ENCODE data around the gene ITIH1. TPM values are rescaled to one million over a fixed set of nuclear protein-coding genes. Genes with fewer than 3 reads are reported as not detected.

The ITIH1 gene
- total RNA-seq, 1 experiment from 2014 or later, result 0.47 TPM

DNA sequence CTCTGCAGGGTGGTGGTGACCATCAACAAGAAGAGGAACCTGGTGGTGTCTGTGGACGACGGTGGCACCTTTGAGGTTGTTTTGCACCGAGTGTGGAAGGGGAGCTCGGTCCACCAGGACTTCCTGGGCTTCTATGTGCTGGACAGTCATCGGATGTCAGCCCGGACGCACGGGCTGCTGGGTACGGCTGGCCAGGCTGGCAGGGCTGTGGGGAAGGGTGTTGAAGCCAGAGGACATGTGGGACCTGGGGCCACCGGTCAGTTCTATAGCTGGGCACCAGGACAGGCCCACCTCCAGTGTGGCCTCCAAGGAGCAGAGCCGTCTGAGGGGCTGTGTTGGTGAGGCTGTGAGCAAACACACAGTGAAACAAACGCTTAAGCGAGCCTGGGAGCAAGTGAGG is 13.3 kb downstream of the ITIH1 start:
- no peak overlapping the region for H3K4me3 Mint-ChIP-seq (ENCODE audit: low read depth, unreplicated experiment)
- TF ChIP-seq, protein P1, sequence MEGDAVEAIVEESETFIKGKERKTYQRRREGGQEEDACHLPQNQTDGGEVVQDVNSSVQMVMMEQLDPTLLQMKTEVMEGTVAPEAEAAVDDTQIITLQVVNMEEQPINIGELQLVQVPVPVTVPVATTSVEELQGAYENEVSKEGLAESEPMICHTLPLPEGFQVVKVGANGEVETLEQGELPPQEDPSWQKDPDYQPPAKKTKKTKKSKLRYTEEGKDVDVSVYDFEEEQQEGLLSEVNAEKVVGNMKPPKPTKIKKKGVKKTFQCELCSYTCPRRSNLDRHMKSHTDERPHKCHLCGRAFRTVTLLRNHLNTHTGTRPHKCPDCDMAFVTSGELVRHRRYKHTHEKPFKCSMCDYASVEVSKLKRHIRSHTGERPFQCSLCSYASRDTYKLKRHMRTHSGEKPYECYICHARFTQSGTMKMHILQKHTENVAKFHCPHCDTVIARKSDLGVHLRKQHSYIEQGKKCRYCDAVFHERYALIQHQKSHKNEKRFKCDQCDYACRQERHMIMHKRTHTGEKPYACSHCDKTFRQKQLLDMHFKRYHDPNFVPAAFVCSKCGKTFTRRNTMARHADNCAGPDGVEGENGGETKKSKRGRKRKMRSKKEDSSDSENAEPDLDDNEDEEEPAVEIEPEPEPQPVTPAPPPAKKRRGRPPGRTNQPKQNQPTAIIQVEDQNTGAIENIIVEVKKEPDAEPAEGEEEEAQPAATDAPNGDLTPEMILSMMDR (IDR thresholded peaks at IDR 0.05; ENCODE audit: unreplicated experiment), result no peak
- H3K4me1 Mint-ChIP-seq (ENCODE audit: low read depth, unreplicated experiment), result no peaks in the 10 kb centered on the region
- no TSS peak for BruUV-seq (replicated peaks)
- H3K36me3 Mint-ChIP-seq (ENCODE audit: insufficient read depth, unreplicated experiment), result no peaks in the 10 kb centered on the region
- H3K27ac Mint-ChIP-seq (ENCODE audit: unreplicated experiment), result no peak overlapping the region
- CTCF ChIA-PET, result no interaction called here
- peaks cover 75% of the 10 kb centered on the region for H3K27me3 Mint-ChIP-seq (ENCODE audit: unreplicated experiment)
- H3K9me3 Mint-ChIP-seq (ENCODE audit: low read depth, unreplicated experiment), result no peaks in the 10 kb centered on the region
- intact Hi-C loops (cut with micrococcal nuclease; ENCODE audit: unreplicated experiment), result no loop called here
- no peak for DNase-seq

DNA sequence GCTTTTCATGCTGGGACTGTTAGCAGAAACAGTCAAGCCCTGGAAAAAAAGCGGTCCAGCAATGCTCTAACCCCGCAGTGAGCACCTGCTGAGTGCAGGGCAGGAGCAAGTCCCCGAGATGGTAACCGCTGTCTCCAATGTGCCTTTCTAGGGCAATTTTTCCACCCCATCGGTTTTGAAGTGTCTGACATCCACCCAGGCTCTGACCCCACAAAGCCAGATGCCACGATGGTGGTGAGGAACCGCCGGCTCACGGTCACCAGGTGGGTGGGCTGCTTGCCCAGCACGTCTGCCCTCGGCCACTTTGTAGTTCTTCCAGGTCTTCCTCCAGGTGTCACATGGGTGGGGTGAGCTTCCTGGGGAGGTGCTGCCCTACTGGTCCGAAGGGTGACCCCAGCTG is 14.0 kb downstream of the ITIH1 start:
- no peak for DNase-seq
- TF ChIP-seq, protein P1 (IDR thresholded peaks at IDR 0.05; ENCODE audit: unreplicated experiment), result no peak
- BruUV-seq (replicated peaks), result no TSS peak
- Mint-ChIP-seq H3K4me1 (ENCODE audit: low read depth, unreplicated experiment) (no peaks in the 10 kb centered on the region), H3K36me3 (ENCODE audit: insufficient read depth, unreplicated experiment) (no peaks in the 10 kb centered on the region), H3K9me3 (ENCODE audit: low read depth, unreplicated experiment) (no peaks in the 10 kb centered on the region), H3K4me3 (ENCODE audit: low read depth, unreplicated experiment) (no peak overlapping the region), H3K27me3 (ENCODE audit: unreplicated experiment) (peaks cover 73% of the 10 kb centered on the region), H3K27ac (ENCODE audit: unreplicated experiment) (no peak overlapping the region)
- intact Hi-C loops (cut with micrococcal nuclease; ENCODE audit: unreplicated experiment), result no loop called here
- CTCF ChIA-PET, result no interaction called here

DNA sequence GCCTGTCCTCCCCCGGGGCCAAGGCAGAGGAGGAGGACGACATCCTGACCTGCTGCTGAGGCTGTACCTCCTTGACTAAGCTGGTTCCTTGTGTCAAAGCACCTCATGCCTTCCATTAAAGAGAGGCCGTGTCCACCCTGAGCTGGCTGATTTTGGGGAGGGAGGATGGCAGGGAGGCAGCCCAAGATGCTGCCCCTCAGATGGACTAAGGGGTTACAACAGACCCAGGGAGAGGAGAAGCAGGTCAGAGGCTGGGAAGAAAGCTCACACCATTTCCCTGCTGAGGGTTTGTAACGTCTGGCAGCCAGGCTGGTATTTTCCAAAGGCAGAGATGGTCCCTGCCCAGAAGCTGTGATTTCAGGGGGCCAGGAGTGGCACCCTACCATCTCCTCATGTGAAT is 14.5 kb downstream of the ITIH1 start:
- Mint-ChIP-seq H3K36me3 (ENCODE audit: insufficient read depth, unreplicated experiment) (no peaks in the 10 kb centered on the region), H3K27ac (ENCODE audit: unreplicated experiment) (no peak overlapping the region), H3K4me3 (ENCODE audit: low read depth, unreplicated experiment) (no peak overlapping the region), H3K4me1 (ENCODE audit: low read depth, unreplicated experiment) (no peaks in the 10 kb centered on the region), H3K27me3 (ENCODE audit: unreplicated experiment) (peaks cover 67% of the 10 kb centered on the region), H3K9me3 (ENCODE audit: low read depth, unreplicated experiment) (no peaks in the 10 kb centered on the region)
- no TSS peak for BruUV-seq (replicated peaks)
- DNase-seq, result no peak
- intact Hi-C loops (cut with micrococcal nuclease; ENCODE audit: unreplicated experiment), result no loop called here
- TF ChIP-seq, protein P1 (IDR thresholded peaks at IDR 0.05; ENCODE audit: unreplicated experiment), result no peak
- CTCF ChIA-PET, result interaction anchor here (1.0 to 1.2 kb wide), 2 partner anchors 14 to 21 kb away, joined by 3 to 4 read pairs; partner anchors contain the start of genes ITIH1 and NEK4

DNA sequence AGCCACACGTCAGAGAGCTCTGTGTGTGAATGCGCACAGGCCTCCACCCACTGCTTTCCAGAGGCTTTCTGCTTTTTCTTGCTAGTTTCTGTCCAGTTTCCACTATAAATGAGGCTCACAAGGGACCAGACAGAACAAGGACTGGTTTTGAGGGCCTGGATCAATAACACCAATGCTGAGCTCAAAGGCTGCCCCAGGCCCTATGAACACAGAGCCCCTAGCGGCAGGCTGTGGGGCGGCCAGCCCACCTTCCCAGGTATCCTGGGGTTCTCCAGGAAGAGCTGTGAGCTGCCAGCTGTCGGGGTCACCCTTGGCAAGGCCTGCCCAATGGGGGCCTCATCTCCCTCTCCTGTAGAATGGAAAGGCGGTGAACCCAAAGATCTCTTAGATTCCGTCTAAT is 15.0 kb downstream of the ITIH1 start:
- BruUV-seq (replicated peaks), result no TSS peak
- intact Hi-C loops (cut with micrococcal nuclease; ENCODE audit: unreplicated experiment), result no loop called here
- H3K4me3 Mint-ChIP-seq (ENCODE audit: low read depth, unreplicated experiment), result no peak overlapping the region
- no peaks in the 10 kb centered on the region for H3K36me3 Mint-ChIP-seq (ENCODE audit: insufficient read depth, unreplicated experiment)
- TF ChIP-seq, protein P1 (IDR thresholded peaks at IDR 0.05; ENCODE audit: unreplicated experiment), result no peak
- no peaks in the 10 kb centered on the region for H3K9me3 Mint-ChIP-seq (ENCODE audit: low read depth, unreplicated experiment)
- CTCF ChIA-PET, result interaction anchor here (1.0 to 1.2 kb wide), 2 partner anchors 15 to 21 kb away, joined by 3 to 4 read pairs; partner anchors contain the start of genes ITIH1 and NEK4
- H3K27me3 Mint-ChIP-seq (ENCODE audit: unreplicated experiment), result peaks cover 63% of the 10 kb centered on the region
- H3K4me1 Mint-ChIP-seq (ENCODE audit: low read depth, unreplicated experiment), result no peaks in the 10 kb centered on the region
- no peak overlapping the region for H3K27ac Mint-ChIP-seq (ENCODE audit: unreplicated experiment)
- no peak for DNase-seq
